GM12878 (cell line): ENCODE data around the gene WARS2. TPM values are rescaled to one million over a fixed set of nuclear protein-coding genes. Genes with fewer than 3 reads are reported as not detected.

Experiments used
- ASH2L ChIP-seq: fragments of 300-600, 200-600 bp; sonication (generic); IDR thresholded peaks from 2 replicates; pipeline ENCODE4 v1.6.1; 2017; ENCODE audit warnings: low read depth, mild to moderate bottlenecking, borderline replicate concordance
- BACH1 ChIP-seq: fragments of 450-650 bp; IDR thresholded peaks from 2 replicates; pipeline ENCODE4 v1.6.1; 2017; ENCODE audit warnings: mild to moderate bottlenecking, borderline replicate concordance
- CBFB ChIP-seq: IDR thresholded peaks from 2 replicates; pipeline ENCODE4 v1.6.1; 2016; ENCODE audit warnings: antibody characterized with exemption, low read depth
- CREB1 ChIP-seq: IDR thresholded peaks from 2 replicates; pipeline ENCODE4 v1.6.1; 2012; ENCODE audit warnings: low read depth, mild to moderate bottlenecking, inconsistent platforms
- FOS ChIP-seq: IDR thresholded peaks from 3 replicates; pipeline ENCODE4 v1.6.1; 2011; ENCODE audit warnings: borderline replicate concordance; ENCODE audit not compliant: insufficient read length; ENCODE audit errors: extremely low read depth
- HDAC2 ChIP-seq: fragments of 200-600 bp; sonication (generic); IDR thresholded peaks from 2 replicates; pipeline ENCODE4 v1.6.1; 2017
- IKZF1 ChIP-seq: fragments of 450-650 bp; conservative IDR thresholded peaks from 2 replicates; pipeline ENCODE4 v1.6.1; 2017; ENCODE audit warnings: antibody characterized with exemption, mild to moderate bottlenecking
- KAT2A ChIP-seq: conservative IDR thresholded peaks from 2 replicates; pipeline ENCODE4 v1.6.1; 2011; ENCODE audit warnings: low read depth, low read length; ENCODE audit not compliant: control insufficient read depth
- LARP7 ChIP-seq: fragments of 450-650 bp; IDR thresholded peaks from 2 replicates; pipeline ENCODE4 v1.6.1; 2017; ENCODE audit warnings: mild to moderate bottlenecking
- MTA3 ChIP-seq: IDR thresholded peaks from 2 replicates; pipeline ENCODE4 v1.6.1; 2012; ENCODE audit warnings: low read length, inconsistent platforms, borderline replicate concordance
- PAX8 ChIP-seq: fragments of 450-650 bp; IDR thresholded peaks from 2 replicates; pipeline ENCODE4 v1.6.1; 2017; ENCODE audit warnings: mild to moderate bottlenecking, moderate library complexity
- POU2F2 ChIP-seq: IDR thresholded peaks from 3 replicates; pipeline ENCODE4 v1.6.1; 2011; ENCODE audit warnings: low read depth, mild to moderate bottlenecking, low read length, borderline replicate concordance
- RCOR1 ChIP-seq: conservative IDR thresholded peaks from 2 replicates; pipeline ENCODE4 v1.6.1; 2012; ENCODE audit warnings: low read depth, low read length, improper control_type of control experiment
- SIX5 ChIP-seq: IDR thresholded peaks from 2 replicates; pipeline ENCODE4 v1.6.1; 2011; ENCODE audit warnings: mild to moderate bottlenecking, low read depth, low read length, moderate library complexity; ENCODE audit not compliant: severe bottlenecking
- SMAD5 ChIP-seq: IDR thresholded peaks from 2 replicates; pipeline ENCODE4 v1.6.1; 2016; ENCODE audit warnings: antibody characterized with exemption, low read depth
- SMC3 ChIP-seq: IDR thresholded peaks from 2 replicates; pipeline ENCODE4 v1.6.1; 2011; ENCODE audit warnings: low read length, improper control_type of control experiment, borderline replicate concordance
- TCF12 ChIP-seq: IDR thresholded peaks from 2 replicates; pipeline ENCODE4 v1.6.1; 2011; ENCODE audit warnings: low read depth, mild to moderate bottlenecking, low read length
- YBX1 ChIP-seq: fragments of 450-650 bp; IDR thresholded peaks from 2 replicates; pipeline ENCODE4 v1.6.1; 2016; ENCODE audit warnings: antibody characterized with exemption
- ZNF207 ChIP-seq: fragments of 450-650 bp; IDR thresholded peaks from 2 replicates; pipeline ENCODE4 v1.6.1; 2014; ENCODE audit warnings: antibody characterized with exemption, mild to moderate bottlenecking, borderline replicate concordance
- polyA plus RNA-seq, 11 experiments: library from polyadenylated mRNA; depleted of rRNA in 4 of 11; unstranded in 6 of 11; stranded (reverse) in 5 of 11; fragments of >200 nt; fragmentation: Nextera tagmentation in 4 of 11; fragmentation: Illumina TruSeq in 1 of 11; extraction: Ambion mirVana in 4 of 11; extraction: Trizol in 1 of 11; gene quantifications; 1 replicate in 1 of 11; 2 replicates in 10 of 11; pipeline versions ENCODE4 v1.2.1 to v1.2.3, GENCODE V29; 2011 to 2016; ENCODE audit warnings: inconsistent platforms in 2 of 11, missing spikeins in 2 of 11, low read depth in 1 of 11
- total RNA-seq, 4 experiments: library from RNA; depleted of rRNA in 3 of 4; stranded (reverse); fragments of >200 nt in 3 of 4; fragmentation: Illumina TruSeq in 1 of 4; extraction: Trizol in 1 of 4; gene quantifications; 2 replicates each; pipeline versions ENCODE4 v1.2.1 to v1.2.3, GENCODE V29; 2013 to 2021
- TF ChIP-seq, protein P1 (sequence below): fragments of 450-650 bp; IDR thresholded peaks from 2 replicates; pipeline ENCODE4 v1.6.1; 2017; ENCODE audit warnings: antibody characterized with exemption, mild to moderate bottlenecking, moderate library complexity
- TF ChIP-seq, protein P2 (sequence below): fragments of 450-650 bp; IDR thresholded peaks from 2 replicates; pipeline ENCODE4 v1.6.1; 2016; ENCODE audit warnings: mild to moderate bottlenecking

WARS2 gene
- total and polyA plus RNA-seq, 10 of the 15 experiments (the other 5 are each of a cell fraction or from before 2014, with no cell fraction given): 5.5 to 22.2 (median 14.4) TPM

DNA sequence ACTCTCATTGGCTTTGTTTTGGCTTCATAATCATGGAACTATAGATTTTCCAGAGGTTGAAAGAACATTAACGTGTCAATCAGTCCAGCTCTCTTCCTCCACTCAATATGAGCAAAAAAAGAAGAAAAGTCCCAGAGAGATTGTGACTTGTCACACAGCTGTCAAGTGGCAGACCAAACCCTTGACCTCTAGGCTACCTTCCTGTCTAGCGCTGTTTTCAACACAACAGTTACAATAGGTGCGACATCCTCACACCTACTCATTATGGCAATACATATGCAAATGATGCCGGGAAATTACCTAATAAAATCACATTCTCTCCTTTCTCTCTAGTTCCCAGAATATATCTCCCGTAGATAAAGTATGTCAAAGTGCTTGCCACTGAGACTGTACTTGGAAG lies 1.1 kb downstream of the WARS2 start (continued):
- no peak for TF ChIP-seq SMC3
- TF ChIP-seq POU2F2: peak; percentile 98; the same call in 2 of the 3 replicates
- no peak for TF ChIP-seq ZNF207
- TF ChIP-seq TCF12: peak; percentile 56; the same call in 1 of the 2 replicates
- no peak for TF ChIP-seq SIX5
- TF ChIP-seq BACH1: peak; percentile 58; the same call in 1 of the 2 replicates
- TF ChIP-seq YBX1: no peak
- TF ChIP-seq, protein P1, sequence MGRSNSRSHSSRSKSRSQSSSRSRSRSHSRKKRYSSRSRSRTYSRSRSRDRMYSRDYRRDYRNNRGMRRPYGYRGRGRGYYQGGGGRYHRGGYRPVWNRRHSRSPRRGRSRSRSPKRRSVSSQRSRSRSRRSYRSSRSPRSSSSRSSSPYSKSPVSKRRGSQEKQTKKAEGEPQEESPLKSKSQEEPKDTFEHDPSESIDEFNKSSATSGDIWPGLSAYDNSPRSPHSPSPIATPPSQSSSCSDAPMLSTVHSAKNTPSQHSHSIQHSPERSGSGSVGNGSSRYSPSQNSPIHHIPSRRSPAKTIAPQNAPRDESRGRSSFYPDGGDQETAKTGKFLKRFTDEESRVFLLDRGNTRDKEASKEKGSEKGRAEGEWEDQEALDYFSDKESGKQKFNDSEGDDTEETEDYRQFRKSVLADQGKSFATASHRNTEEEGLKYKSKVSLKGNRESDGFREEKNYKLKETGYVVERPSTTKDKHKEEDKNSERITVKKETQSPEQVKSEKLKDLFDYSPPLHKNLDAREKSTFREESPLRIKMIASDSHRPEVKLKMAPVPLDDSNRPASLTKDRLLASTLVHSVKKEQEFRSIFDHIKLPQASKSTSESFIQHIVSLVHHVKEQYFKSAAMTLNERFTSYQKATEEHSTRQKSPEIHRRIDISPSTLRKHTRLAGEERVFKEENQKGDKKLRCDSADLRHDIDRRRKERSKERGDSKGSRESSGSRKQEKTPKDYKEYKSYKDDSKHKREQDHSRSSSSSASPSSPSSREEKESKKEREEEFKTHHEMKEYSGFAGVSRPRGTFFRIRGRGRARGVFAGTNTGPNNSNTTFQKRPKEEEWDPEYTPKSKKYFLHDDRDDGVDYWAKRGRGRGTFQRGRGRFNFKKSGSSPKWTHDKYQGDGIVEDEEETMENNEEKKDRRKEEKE: no peak
- no peak for TF ChIP-seq FOS
- no peak for TF ChIP-seq CBFB
- no peak for TF ChIP-seq ASH2L
- no peak for TF ChIP-seq HDAC2
- peak; percentile 37; the same call in 1 of the 2 replicates for TF ChIP-seq IKZF1
- no peak for TF ChIP-seq CREB1
- TF ChIP-seq MTA3: no peak
- no peak for TF ChIP-seq SMAD5
- no peak for TF ChIP-seq RCOR1
- no peak for TF ChIP-seq LARP7
- TF ChIP-seq, protein P2, sequence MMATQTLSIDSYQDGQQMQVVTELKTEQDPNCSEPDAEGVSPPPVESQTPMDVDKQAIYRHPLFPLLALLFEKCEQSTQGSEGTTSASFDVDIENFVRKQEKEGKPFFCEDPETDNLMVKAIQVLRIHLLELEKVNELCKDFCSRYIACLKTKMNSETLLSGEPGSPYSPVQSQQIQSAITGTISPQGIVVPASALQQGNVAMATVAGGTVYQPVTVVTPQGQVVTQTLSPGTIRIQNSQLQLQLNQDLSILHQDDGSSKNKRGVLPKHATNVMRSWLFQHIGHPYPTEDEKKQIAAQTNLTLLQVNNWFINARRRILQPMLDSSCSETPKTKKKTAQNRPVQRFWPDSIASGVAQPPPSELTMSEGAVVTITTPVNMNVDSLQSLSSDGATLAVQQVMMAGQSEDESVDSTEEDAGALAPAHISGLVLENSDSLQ: peak; percentile 90
- TF ChIP-seq KAT2A: no peak
- TF ChIP-seq PAX8: no peak
